Fibroblast of villous mesenchyme (primary cell): ENCODE data around the gene CFDP1. TPM values are rescaled to one million over a fixed set of nuclear protein-coding genes. Genes with fewer than 3 reads are reported as not detected.

Experiments
- DNase-seq: peaks from one replicate; pipeline ENCODE4 v3.0.0-alpha.2; 2010; ENCODE audit warnings: low read depth
- H3K4me3 ChIP-seq: 2 replicates; pipeline ENCODE4 v1.5.1; 2011; ENCODE audit warnings: low read depth, mild to moderate bottlenecking, low read length
- CTCF ChIP-seq: IDR thresholded peaks from 2 replicates; pipeline ENCODE4 v1.5.1; 2012; ENCODE audit warnings: low read depth, mild to moderate bottlenecking, low read length; ENCODE audit not compliant: insufficient read depth
- total RNA-seq: library from RNA; depleted of rRNA; stranded (reverse); fragments of >200 nt; gene quantifications from 2 replicates; pipeline ENCODE4 v1.2.3, GENCODE V29; 2012

Gene CFDP1
- total RNA-seq, 1 donor: 39.7 TPM

- no peak for DNase-seq
- H3K4me3 ChIP-seq: peak overlapping the region; percentile 85
- no peak for TF ChIP-seq CTCF
Observed at GRCh38 chr16:75249441-75249840, 183.9 kb downstream of the CFDP1 start.

GRCh38 chr16:75248536-75249380 lies 184.5 kb downstream of the CFDP1 start:
- no peak for DNase-seq
- TF ChIP-seq CTCF: no peak
- H3K4me3 ChIP-seq: peak overlapping the region; percentile 85

GRCh38 chr16:75248142-75248535 lies 185.2 kb downstream of the CFDP1 start:
- DNase-seq: peak; percentile 67
- peak overlapping the region; percentile 85 for H3K4me3 ChIP-seq
- no peak for TF ChIP-seq CTCF

- no peak for DNase-seq
- no peak for TF ChIP-seq CTCF
- H3K4me3 ChIP-seq: no peak overlapping the region
Observed at GRCh38 chr16:75247249-75247648, 186.1 kb downstream of the CFDP1 start.

- TF ChIP-seq CTCF: no peak
- no peak overlapping the region for H3K4me3 ChIP-seq
- DNase-seq: peak; percentile 83
Observed at GRCh38 chr16:75246504-75247205, 186.6 kb downstream of the CFDP1 start.

- peak overlapping the region; percentile 15 for H3K4me3 ChIP-seq
- DNase-seq: peak; percentile 98
- no peak for TF ChIP-seq CTCF
Observed at GRCh38 chr16:75244844-75245758, 188.2 kb downstream of the CFDP1 start.
